ENCODE results near the gene ARHGAP28. TPM values are rescaled to one million over a fixed set of nuclear protein-coding genes. Genes with fewer than 3 reads are reported as not detected.

Gene ARHGAP28
- total RNA-seq, 1 experiment from 2014 or later, result 9.2 TPM

GRCh38 chr18:6721755-6722154, 7.8 kb upstream of the ARHGAP28 start:
- H3K27me3 ChIP-seq (ENCODE audit: insufficient read depth, low read length), result no peaks in the 10 kb centered on the region
- Mint-ChIP-seq H3K4me3 (no peak overlapping the region), H3K27ac (no peak overlapping the region), H3K4me1 (peaks cover 11 to 14% of the 10 kb centered on the region in 2 experiments), H3K9me3 (no peaks in the 10 kb centered on the region), H3K27me3 (ENCODE audit: low read depth) (no peaks in the 10 kb centered on the region), H3K36me3 (ENCODE audit: insufficient read depth in 1 of 3, low read depth in 3 of 3) (no peaks in the 10 kb centered on the region)
- no peak overlapping the region for H3K9ac ChIP-seq (ENCODE audit: extremely low read depth, insufficient read length, low read length)
- H3K4ac ChIP-seq (ENCODE audit: low read depth, low read length), result no peak overlapping the region
- H2BK12ac ChIP-seq (ENCODE audit: insufficient read length, low read depth, low read length), result no peak overlapping the region
- H3K79me2 ChIP-seq (ENCODE audit: insufficient read depth, low read length), result no peaks in the 10 kb centered on the region
- H3K23ac ChIP-seq (ENCODE audit: insufficient read length, low read depth, low read length), result no peak overlapping the region
- no peak overlapping the region for H2AFZ ChIP-seq (ENCODE audit: low read length)
- H4K8ac ChIP-seq (replicated peaks; ENCODE audit: insufficient read length, low read depth, low read length), result no peak overlapping the region
- no peaks in the 10 kb centered on the region for H3K23me2 ChIP-seq (ENCODE audit: insufficient read length, low read depth, low read length, poor library complexity, severe bottlenecking)
- TF ChIP-seq CTCF (conservative IDR thresholded peaks at IDR 0.05), result no peak
- H4K20me1 ChIP-seq (ENCODE audit: control insufficient read depth, insufficient read depth, insufficient read length), result no peaks in the 10 kb centered on the region
- DNase-seq, result no peak
- no peaks in the 10 kb centered on the region for H3K4me1 ChIP-seq (ENCODE audit: insufficient read depth, low read length)
- H2BK20ac ChIP-seq (ENCODE audit: low read depth, low read length, poor library complexity, severe bottlenecking), result no peak overlapping the region
- no CpG with 5 or more reads among the region's 1 CpG for WGBS (ENCODE audit: extremely low coverage, insufficient read length, low lambda C conversion rate)
- H3K27ac ChIP-seq (ENCODE audit: insufficient read length, low read depth, low read length), result no peak overlapping the region
- no peak overlapping the region for H2BK5ac ChIP-seq (ENCODE audit: insufficient read length, low read length)
- no peaks in the 10 kb centered on the region for H3K79me1 ChIP-seq (ENCODE audit: insufficient read depth, low read depth, low read length, poor library complexity, severe bottlenecking)
- no peak overlapping the region for H3T11ph ChIP-seq (ENCODE audit: low read length)
- no peak overlapping the region for H2BK120ac ChIP-seq (ENCODE audit: low read depth, low read length, poor library complexity, severe bottlenecking)
- no peak overlapping the region for H2BK15ac ChIP-seq (ENCODE audit: low read depth, low read length)
- no peak overlapping the region for H2AK5ac ChIP-seq (ENCODE audit: insufficient read length, low read length)
- no peak overlapping the region for H3K4me2 ChIP-seq (ENCODE audit: insufficient read depth, insufficient read length, low read length)
- H4K91ac ChIP-seq (ENCODE audit: insufficient read length, low read depth, low read length), result no peak overlapping the region
- no peak overlapping the region for H4K5ac ChIP-seq (ENCODE audit: insufficient read length, low read depth, low read length)
- H3K56ac ChIP-seq (ENCODE audit: insufficient read length, low read depth, low read length), result no peak overlapping the region
- no peaks in the 10 kb centered on the region for H3K9me3 ChIP-seq (ENCODE audit: control insufficient read depth, low read depth, low read length)
- no peak overlapping the region for H3K18ac ChIP-seq (ENCODE audit: insufficient read length, low read depth, low read length)
- no peak overlapping the region for H3K14ac ChIP-seq (ENCODE audit: insufficient read depth, low read length)
